ENCODE measurements around the gene GNG13. TPM values are rescaled to one million over a fixed set of nuclear protein-coding genes. Genes with fewer than 3 reads are reported as not detected.

Gene GNG13
- total RNA-seq, 3 donors from 2014 or later (not counting 1 experiment from before 2014, with no cell fraction given): not detected

DNA sequence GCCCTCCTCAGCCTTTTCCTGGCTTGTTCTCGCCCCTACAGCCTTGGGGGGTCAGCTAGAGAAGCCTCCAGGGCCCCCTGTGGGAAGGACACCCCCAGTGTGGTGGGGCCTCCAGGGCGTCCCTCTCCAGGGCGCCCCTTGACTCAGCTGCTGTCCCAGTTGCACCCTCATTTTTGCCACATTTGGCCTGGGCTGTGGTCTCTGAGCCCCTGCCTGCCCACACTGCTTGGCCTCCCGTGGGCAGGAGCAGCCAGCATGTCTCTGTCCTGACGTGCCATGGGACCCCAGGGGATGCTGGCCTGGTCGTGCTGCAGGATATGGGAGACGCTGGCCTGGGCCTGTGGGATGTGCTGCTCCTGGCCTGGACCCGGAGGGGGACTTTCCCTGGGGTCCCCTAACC, 7.1 kb downstream of the GNG13 start:
- Mint-ChIP-seq H3K36me3 (no peaks in the 10 kb centered on the region), H3K27ac (no peak overlapping the region), H3K27me3 (ENCODE audit: low read depth in 2 of 2) (peaks cover 0 to 3% of the 10 kb centered on the region in 2 donors), H3K9me3 (no peaks in the 10 kb centered on the region), H3K4me3 (no peak overlapping the region), H3K4me1 (no peaks in the 10 kb centered on the region)
- ATAC-seq: no peak
- no peaks in the 10 kb centered on the region for H3K27me3 ChIP-seq (ENCODE audit: control insufficient read depth, insufficient read depth, low read length)
- H3K4me3 ChIP-seq (ENCODE audit: low read length): no peak overlapping the region
- H3K9me3 ChIP-seq (ENCODE audit: control insufficient read depth, insufficient read depth, low read length): no peaks in the 10 kb centered on the region
- 94% methylated on average over 8 of the region's 8 CpGs for WGBS (ENCODE audit: insufficient coverage)
- no peak for DNase-seq
- H3K36me3 ChIP-seq (ENCODE audit: control insufficient read depth, insufficient read depth, low read length): no peaks in the 10 kb centered on the region
- peaks cover 9% of the 10 kb centered on the region for H3K4me1 ChIP-seq (ENCODE audit: control insufficient read depth, insufficient read depth, low read length)
- no peak overlapping the region for H3K27ac ChIP-seq (ENCODE audit: low read length)
- TF ChIP-seq, protein P1, sequence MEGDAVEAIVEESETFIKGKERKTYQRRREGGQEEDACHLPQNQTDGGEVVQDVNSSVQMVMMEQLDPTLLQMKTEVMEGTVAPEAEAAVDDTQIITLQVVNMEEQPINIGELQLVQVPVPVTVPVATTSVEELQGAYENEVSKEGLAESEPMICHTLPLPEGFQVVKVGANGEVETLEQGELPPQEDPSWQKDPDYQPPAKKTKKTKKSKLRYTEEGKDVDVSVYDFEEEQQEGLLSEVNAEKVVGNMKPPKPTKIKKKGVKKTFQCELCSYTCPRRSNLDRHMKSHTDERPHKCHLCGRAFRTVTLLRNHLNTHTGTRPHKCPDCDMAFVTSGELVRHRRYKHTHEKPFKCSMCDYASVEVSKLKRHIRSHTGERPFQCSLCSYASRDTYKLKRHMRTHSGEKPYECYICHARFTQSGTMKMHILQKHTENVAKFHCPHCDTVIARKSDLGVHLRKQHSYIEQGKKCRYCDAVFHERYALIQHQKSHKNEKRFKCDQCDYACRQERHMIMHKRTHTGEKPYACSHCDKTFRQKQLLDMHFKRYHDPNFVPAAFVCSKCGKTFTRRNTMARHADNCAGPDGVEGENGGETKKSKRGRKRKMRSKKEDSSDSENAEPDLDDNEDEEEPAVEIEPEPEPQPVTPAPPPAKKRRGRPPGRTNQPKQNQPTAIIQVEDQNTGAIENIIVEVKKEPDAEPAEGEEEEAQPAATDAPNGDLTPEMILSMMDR (IDR thresholded peaks at IDR 0.05): no peak
- intact Hi-C loops (cut with micrococcal nuclease): no loop called here

DNA sequence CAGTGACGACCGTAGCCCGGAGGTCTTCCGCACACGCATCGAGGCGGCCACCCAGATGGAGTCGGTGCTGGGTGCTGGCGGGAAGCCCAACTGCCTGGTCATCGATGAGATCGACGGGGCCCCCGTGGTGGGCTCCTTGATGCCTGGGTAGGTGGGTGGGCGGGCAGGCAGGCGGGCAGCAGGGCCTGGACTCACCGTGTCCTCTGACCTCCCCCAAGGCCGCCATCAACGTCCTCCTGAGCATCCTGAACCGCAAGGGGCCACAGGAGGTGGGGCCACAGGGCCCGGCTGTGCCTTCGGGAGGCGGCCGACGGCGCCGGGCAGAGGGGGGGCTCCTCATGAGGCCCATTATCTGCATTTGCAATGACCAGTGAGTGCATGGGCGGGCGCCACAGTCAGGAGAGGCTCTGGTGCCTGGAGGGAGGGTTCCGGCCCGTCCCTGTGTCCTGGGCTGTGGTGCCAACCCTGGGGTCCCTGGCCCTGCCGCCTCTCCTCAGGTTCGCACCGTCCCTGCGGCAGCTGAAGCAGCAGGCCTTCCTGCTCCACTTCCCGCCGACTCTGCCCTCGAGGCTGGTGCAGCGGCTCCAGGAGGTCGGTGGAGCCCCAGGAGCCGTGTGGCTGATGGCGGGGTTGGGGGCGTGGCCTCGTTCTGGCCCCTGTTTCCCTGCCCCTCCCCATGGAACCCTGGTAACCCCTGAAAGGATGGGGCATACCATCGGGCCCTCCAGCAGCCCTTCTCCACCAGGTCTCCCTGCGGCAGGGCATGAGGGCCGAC, 8.1 kb downstream of the GNG13 start:
- TF ChIP-seq, protein P1 (IDR thresholded peaks at IDR 0.05): no peak
- Mint-ChIP-seq H3K4me3 (no peak overlapping the region), H3K9me3 (no peaks in the 10 kb centered on the region), H3K27me3 (ENCODE audit: low read depth in 2 of 2) (no peaks in the 10 kb centered on the region), H3K4me1 (peaks cover 0 to 4% of the 10 kb centered on the region in 2 donors), H3K27ac (no peak overlapping the region), H3K36me3 (no peaks in the 10 kb centered on the region)
- Histone ChIP-seq H3K4me1 (ENCODE audit: control insufficient read depth, insufficient read depth, low read length) (peaks cover 15% of the 10 kb centered on the region), H3K9me3 (ENCODE audit: control insufficient read depth, insufficient read depth, low read length) (no peaks in the 10 kb centered on the region), H3K4me3 (ENCODE audit: low read length) (no peak overlapping the region), H3K27me3 (ENCODE audit: control insufficient read depth, insufficient read depth, low read length) (no peaks in the 10 kb centered on the region), H3K27ac (ENCODE audit: low read length) (no peak overlapping the region), H3K36me3 (ENCODE audit: control insufficient read depth, insufficient read depth, low read length) (no peaks in the 10 kb centered on the region)
- WGBS (ENCODE audit: insufficient coverage): 96% methylated on average over 46 of the region's 46 CpGs
- intact Hi-C loops (cut with micrococcal nuclease): no loop called here
- ATAC-seq (no peak), DNase-seq (no peak)

DNA sequence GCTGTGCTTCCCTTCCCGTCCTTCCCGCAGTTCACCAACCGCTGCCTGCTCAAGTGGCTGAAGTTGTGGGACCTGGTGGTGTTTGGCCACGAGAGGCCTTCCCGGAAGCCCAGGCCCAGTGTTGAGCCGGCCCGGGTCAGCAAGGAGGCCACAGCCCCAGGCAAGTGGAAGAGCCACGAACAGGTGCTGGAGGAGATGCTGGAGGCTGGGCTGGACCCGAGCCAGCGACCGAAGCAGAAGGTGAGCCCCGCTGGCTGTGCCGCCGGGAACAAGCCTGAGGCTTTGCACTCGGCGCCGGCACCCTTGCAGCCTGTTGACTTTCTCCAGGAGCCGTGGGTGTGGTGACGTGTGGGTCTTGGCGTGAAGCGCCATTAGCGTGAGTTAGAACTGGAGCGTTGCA, 9.4 kb downstream of the GNG13 start:
- Mint-ChIP-seq H3K4me3 (no peak overlapping the region), H3K9me3 (no peaks in the 10 kb centered on the region), H3K27me3 (ENCODE audit: low read depth in 2 of 2) (no peaks in the 10 kb centered on the region), H3K4me1 (peaks cover 0 to 4% of the 10 kb centered on the region in 2 donors), H3K36me3 (no peaks in the 10 kb centered on the region), H3K27ac (no peak overlapping the region)
- no peaks in the 10 kb centered on the region for H3K9me3 ChIP-seq (ENCODE audit: control insufficient read depth, insufficient read depth, low read length)
- intact Hi-C loops (cut with micrococcal nuclease): no loop called here
- TF ChIP-seq, protein P1 (IDR thresholded peaks at IDR 0.05): no peak
- H3K4me1 ChIP-seq (ENCODE audit: control insufficient read depth, insufficient read depth, low read length): peaks cover 25% of the 10 kb centered on the region
- H3K36me3 ChIP-seq (ENCODE audit: control insufficient read depth, insufficient read depth, low read length): peaks cover 4% of the 10 kb centered on the region
- ATAC-seq: no peak
- WGBS (ENCODE audit: insufficient coverage): 98% methylated on average over 23 of the region's 23 CpGs
- H3K4me3 ChIP-seq (ENCODE audit: low read length): no peak overlapping the region
- H3K27ac ChIP-seq (ENCODE audit: low read length): no peak overlapping the region
- no peak for DNase-seq
- no peaks in the 10 kb centered on the region for H3K27me3 ChIP-seq (ENCODE audit: control insufficient read depth, insufficient read depth, low read length)

DNA sequence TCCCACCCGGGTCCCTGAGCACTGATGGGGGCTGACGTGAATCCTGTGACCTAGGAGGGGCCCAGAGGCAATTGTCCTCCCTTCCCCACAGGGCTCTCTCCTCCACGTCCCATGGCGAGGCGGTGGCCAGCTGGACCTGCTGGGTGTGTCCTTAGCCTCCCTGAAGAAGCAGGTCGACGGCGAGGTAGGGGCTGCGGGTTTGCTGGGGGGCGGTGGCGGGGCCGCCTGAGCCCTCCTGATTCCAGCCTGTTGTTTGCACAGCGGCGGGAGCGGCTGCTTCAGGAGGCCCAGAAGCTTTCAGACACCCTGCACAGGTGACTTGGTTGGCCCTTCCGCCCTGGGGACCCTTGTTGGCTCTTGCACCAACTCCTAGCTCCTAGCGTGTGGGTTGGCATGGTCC, 10.4 kb downstream of the GNG13 start:
- H3K27me3 Mint-ChIP-seq (ENCODE audit: low read depth in 2 of 2): no peaks in the 10 kb centered on the region
- peak overlapping the region; percentile 63 for H3K4me3 Mint-ChIP-seq
- no peak for ATAC-seq
- H3K27me3 ChIP-seq (ENCODE audit: control insufficient read depth, insufficient read depth, low read length): no peaks in the 10 kb centered on the region
- peaks cover 29% of the 10 kb centered on the region for H3K4me1 ChIP-seq (ENCODE audit: control insufficient read depth, insufficient read depth, low read length)
- intact Hi-C loops (cut with micrococcal nuclease): no loop called here
- H3K27ac Mint-ChIP-seq: peak overlapping the region in 1 of 2 donors; percentile 59
- no peaks in the 10 kb centered on the region for H3K9me3 Mint-ChIP-seq
- H3K36me3 Mint-ChIP-seq: no peaks in the 10 kb centered on the region
- no peak overlapping the region for H3K27ac ChIP-seq (ENCODE audit: low read length)
- TF ChIP-seq, protein P1 (IDR thresholded peaks at IDR 0.05): no peak
- H3K4me3 ChIP-seq (ENCODE audit: low read length): no peak overlapping the region
- 97% methylated on average over 17 of the region's 17 CpGs for WGBS (ENCODE audit: insufficient coverage)
- H3K36me3 ChIP-seq (ENCODE audit: control insufficient read depth, insufficient read depth, low read length): peaks cover 5% of the 10 kb centered on the region
- peaks cover 0 to 5% of the 10 kb centered on the region in 2 donors for H3K4me1 Mint-ChIP-seq
- no peak for DNase-seq
- no peaks in the 10 kb centered on the region for H3K9me3 ChIP-seq (ENCODE audit: control insufficient read depth, insufficient read depth, low read length)
